Nephron progenitor cell (in vitro differentiated cells): Measurements from ENCODE around the gene SLC5A3.
A peak's percentile ranks its signal among the peaks of the same experiment; 100 is the strongest.

Experiments used
- DNase-seq: peaks from one replicate; pipeline ENCODE4 v3.0.0; 2021
- H3K27ac Mint-ChIP-seq: 2 replicates; pipeline ENCODE4 v1.8.0; 2021; ENCODE audit warnings: mild to moderate bottlenecking, moderate library complexity, mixed read lengths
- H3K27me3 Mint-ChIP-seq: 2 replicates; pipeline ENCODE4 v1.8.0; 2021; ENCODE audit warnings: mild to moderate bottlenecking, low read depth, mixed read lengths; ENCODE audit not compliant: poor library complexity
- H3K36me3 Mint-ChIP-seq: 2 replicates; pipeline ENCODE4 v1.8.0; 2021; ENCODE audit warnings: low read depth, mixed read lengths
- H3K4me1 Mint-ChIP-seq: 2 replicates; pipeline ENCODE4 v1.8.0; 2021; ENCODE audit warnings: mixed read lengths
- H3K4me3 Mint-ChIP-seq: 2 replicates; pipeline ENCODE4 v1.8.0; 2021; ENCODE audit warnings: mild to moderate bottlenecking, moderate library complexity, mixed read lengths
- H3K9me3 Mint-ChIP-seq: 2 replicates; pipeline ENCODE4 v1.8.0; 2021; ENCODE audit warnings: mild to moderate bottlenecking, moderate library complexity, mixed read lengths
- CTCF ChIP-seq: fragments of 200-600 bp; sonication (generic); IDR thresholded peaks from 2 replicates; pipeline ENCODE4 v1.5.0; 2021; ENCODE audit warnings: antibody characterized with exemption

SLC5A3 gene

DNA sequence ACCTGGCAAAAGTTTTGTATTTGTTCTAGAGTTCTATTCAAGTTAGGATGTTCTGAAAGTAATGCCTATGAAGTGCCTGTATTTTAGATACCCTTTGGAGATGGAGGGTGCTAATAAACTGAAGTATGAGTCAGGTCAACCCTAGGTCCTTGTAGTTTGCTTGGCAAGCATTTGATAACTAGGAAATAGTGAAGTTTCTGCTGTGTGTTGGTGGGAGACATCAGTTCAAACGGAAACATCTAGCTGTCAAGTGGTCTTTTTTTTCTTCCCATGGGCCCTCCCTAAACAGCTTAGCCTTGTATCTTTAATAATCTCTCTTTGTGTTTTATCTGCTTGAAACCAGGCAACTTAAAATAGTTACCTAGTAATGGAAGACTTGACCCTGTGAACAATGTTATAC lies 4.5 kb downstream of the SLC5A3 start:
- no peaks in the 10 kb centered on the region for H3K27me3 Mint-ChIP-seq
- peaks cover 77% of the 10 kb centered on the region for H3K4me1 Mint-ChIP-seq
- H3K4me3 Mint-ChIP-seq, result peak overlapping the region; percentile 31
- H3K36me3 Mint-ChIP-seq, result peaks cover 61% of the 10 kb centered on the region
- no peak overlapping the region for H3K27ac Mint-ChIP-seq
- no peak for DNase-seq
- no peak for TF ChIP-seq CTCF
- H3K9me3 Mint-ChIP-seq, result no peaks in the 10 kb centered on the region

- TF ChIP-seq CTCF, result no peak
- Mint-ChIP-seq H3K27me3 (no peaks in the 10 kb centered on the region), H3K4me3 (no peak overlapping the region), H3K4me1 (peaks cover 85% of the 10 kb centered on the region), H3K36me3 (peaks cover 70% of the 10 kb centered on the region), H3K9me3 (no peaks in the 10 kb centered on the region), H3K27ac (no peak overlapping the region)
- no peak for DNase-seq
These were observed 5.5 kb downstream of the SLC5A3 start for GRCh38 chr21:34078915-34079314.

DNA sequence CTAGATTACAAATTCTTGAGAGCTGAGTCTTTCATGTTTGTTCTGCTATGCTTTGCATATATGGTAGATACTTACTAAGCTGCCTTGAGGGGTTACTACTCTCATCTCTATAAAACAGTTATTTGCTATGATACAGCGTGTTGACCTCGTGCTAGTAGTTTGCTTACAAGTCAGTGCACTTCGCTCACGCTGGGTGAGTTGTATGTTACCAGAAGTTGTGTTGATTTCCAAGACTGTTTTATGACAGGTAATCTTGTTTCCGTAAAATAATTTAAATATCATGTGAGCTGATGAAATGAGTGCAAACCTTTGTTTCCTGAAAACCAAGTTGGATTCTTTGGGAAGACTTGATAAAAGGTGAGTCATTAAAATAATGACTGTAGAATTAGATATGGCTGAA lies 7.3 kb downstream of the SLC5A3 start:
- no peak overlapping the region for H3K4me3 Mint-ChIP-seq
- H3K4me1 Mint-ChIP-seq, result peaks cover 74% of the 10 kb centered on the region
- peaks cover 74% of the 10 kb centered on the region for H3K36me3 Mint-ChIP-seq
- H3K27me3 Mint-ChIP-seq, result no peaks in the 10 kb centered on the region
- DNase-seq, result no peak
- no peak overlapping the region for H3K27ac Mint-ChIP-seq
- no peak for TF ChIP-seq CTCF
- no peaks in the 10 kb centered on the region for H3K9me3 Mint-ChIP-seq

DNA sequence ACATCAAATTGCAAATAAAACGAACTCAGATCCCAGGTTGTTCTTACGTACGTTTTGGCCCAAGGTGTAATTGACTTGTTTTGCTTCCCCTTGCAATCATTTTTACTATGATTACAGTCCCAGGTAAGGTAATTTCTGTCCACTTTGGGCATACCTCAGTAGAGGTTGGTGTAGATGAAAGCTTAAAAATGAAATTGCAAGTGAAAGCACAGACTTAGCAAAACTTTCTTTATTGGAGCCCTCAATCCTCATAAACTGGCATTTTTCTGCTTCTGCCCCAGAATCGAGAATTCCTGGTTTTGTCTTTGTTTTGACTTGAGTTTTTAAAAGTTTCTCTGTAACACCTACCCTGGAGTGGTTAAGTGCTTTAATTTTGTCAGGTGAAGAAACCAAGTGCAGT lies 9.4 kb downstream of the SLC5A3 start:
- Mint-ChIP-seq H3K36me3 (peaks cover 64% of the 10 kb centered on the region), H3K9me3 (no peaks in the 10 kb centered on the region), H3K4me1 (peaks cover 54% of the 10 kb centered on the region), H3K4me3 (no peak overlapping the region), H3K27me3 (no peaks in the 10 kb centered on the region), H3K27ac (no peak overlapping the region)
- TF ChIP-seq CTCF, result no peak
- DNase-seq, result no peak

DNA sequence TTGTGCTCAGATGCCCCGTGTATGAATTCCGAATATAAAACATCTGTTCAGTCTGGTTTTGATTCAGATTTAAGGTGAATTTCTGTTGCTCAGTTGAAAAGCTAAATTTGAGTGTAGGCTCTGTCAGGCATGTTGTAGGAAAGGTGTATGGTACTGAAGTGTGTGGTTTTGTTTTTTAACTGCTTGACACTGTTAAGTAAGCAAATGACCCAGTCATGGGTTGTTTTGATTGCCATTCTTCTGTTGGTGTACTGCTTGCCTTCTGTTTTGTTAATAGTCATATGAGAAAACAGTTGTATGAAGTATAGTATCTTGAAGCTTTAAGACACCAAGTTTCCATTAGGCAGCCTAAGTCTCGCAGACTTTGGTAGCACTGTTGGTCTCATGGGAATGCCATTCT lies 10.0 kb downstream of the SLC5A3 start:
- no peak overlapping the region for H3K4me3 Mint-ChIP-seq
- H3K9me3 Mint-ChIP-seq, result no peaks in the 10 kb centered on the region
- peaks cover 48% of the 10 kb centered on the region for H3K4me1 Mint-ChIP-seq
- H3K36me3 Mint-ChIP-seq, result peaks cover 58% of the 10 kb centered on the region
- no peak for DNase-seq
- no peak overlapping the region for H3K27ac Mint-ChIP-seq
- no peaks in the 10 kb centered on the region for H3K27me3 Mint-ChIP-seq
- no peak for TF ChIP-seq CTCF

DNA sequence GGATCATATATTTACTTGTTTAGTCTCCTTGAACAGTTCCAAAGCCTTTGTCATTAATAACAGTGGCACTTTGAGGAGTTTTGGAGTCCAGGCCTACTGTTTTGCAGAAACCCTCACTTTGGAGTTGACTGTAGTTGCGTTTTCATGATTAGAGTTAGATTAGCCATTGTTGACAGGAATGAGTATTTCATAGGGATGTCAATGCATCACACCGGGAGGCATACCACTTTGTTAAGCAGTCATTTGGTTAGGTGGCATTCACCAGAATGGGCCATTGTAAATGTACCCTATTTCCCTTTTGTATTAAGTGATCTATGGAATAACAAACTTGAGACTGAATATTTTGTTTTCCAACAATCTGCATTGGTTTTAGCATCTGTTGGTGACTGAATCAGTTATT lies 11.8 kb downstream of the SLC5A3 start:
- TF ChIP-seq CTCF, result no peak
- Mint-ChIP-seq H3K9me3 (no peaks in the 10 kb centered on the region), H3K4me1 (peaks cover 36% of the 10 kb centered on the region), H3K36me3 (peaks cover 50% of the 10 kb centered on the region), H3K27me3 (no peaks in the 10 kb centered on the region), H3K27ac (no peak overlapping the region), H3K4me3 (no peak overlapping the region)
- no peak for DNase-seq
